GM12878 (cell line): ENCODE results near the gene DICER1. TPM values are rescaled to one million over a fixed set of nuclear protein-coding genes. Genes with fewer than 3 reads are reported as not detected.

Experiments
- ATAC-seq: fragments of 200-7000 bp; cut with Tn5 transposase; 3 replicates; pipeline ENCODE4 v1.9.1; 2020; ENCODE audit warnings: mild to moderate bottlenecking, moderate library complexity
- BruUV-seq: library from RNA; stranded (reverse); fragments of 400-500 nt; replicated peaks from 2 replicates; lab custom pipeline; 2021; lab: Mats Ljungman, UMichigan
- CTCF ChIA-PET: fragments of 300-600 bp; sonication (Branson Sonifier 250); formaldehyde crosslinking; extraction: SDS; loops from one replicate; lab custom pipeline; 2021; ENCODE audit warnings: inconsistent platforms; lab: Yijun Ruan, JAX
- POLR2A ChIA-PET: fragments of 350-600 bp; formaldehyde crosslinking; extraction: SDS; loops from one replicate; lab custom pipeline; 2021; ENCODE audit warnings: inconsistent platforms; lab: Charles Lee
- RAD21 ChIA-PET: fragments of 300-600 bp; sonication (Branson Sonifier 250); formaldehyde crosslinking; loops from one replicate; lab custom pipeline; 2023; ENCODE audit warnings: antibody characterized with exemption; ENCODE audit not compliant: unreplicated experiment; lab: Charles Lee
- SMC1A ChIA-PET: fragments of 300-600 bp; sonication (Branson Sonifier 250); formaldehyde crosslinking; loops from one replicate; lab custom pipeline; 2023; ENCODE audit not compliant: unreplicated experiment, uncharacterized antibody; lab: Charles Lee
- DNase-seq: peaks from one replicate; pipeline ENCODE4 v3.0.0-alpha.2; 2011; ENCODE audit warnings: low read depth, low spot score
- FAIRE-seq: peaks from 3 replicates; lab custom pipeline; 2011; peaks lifted over from hg19 to GRCh38; lab: Jason Lieb, UNC
- H2AFZ ChIP-seq: 2 replicates; pipeline ENCODE4 v1.6.0; 2011; ENCODE audit warnings: low read depth, low read length, control low read depth; ENCODE audit not compliant: control insufficient read depth
- H3K27ac ChIP-seq: 2 replicates; pipeline ENCODE4 v1.5.1; 2011; ENCODE audit warnings: control low read depth; ENCODE audit not compliant: control insufficient read depth, insufficient read depth
- H3K27me3 ChIP-seq, 2 experiments: replicated peaks in 1 of 2; 2 replicates each; pipeline versions ENCODE4 v1.6.0 to v1.6.1; 2011; ENCODE audit warnings: low read length in 1 of 2; ENCODE audit not compliant: control insufficient read depth in 2 of 2, insufficient read depth in 2 of 2
- H3K36me3 ChIP-seq, 2 experiments: 2 replicates each; pipeline ENCODE4 v1.5.1; 2011; ENCODE audit warnings: low read length in 1 of 2; ENCODE audit not compliant: control insufficient read depth in 2 of 2, insufficient read depth in 2 of 2
- H3K4me1 ChIP-seq: 2 replicates; pipeline ENCODE4 v1.6.1; 2011; ENCODE audit warnings: mild to moderate bottlenecking, low read length, moderate library complexity, mixed read lengths; ENCODE audit not compliant: control insufficient read depth, insufficient read depth
- H3K4me2 ChIP-seq: 2 replicates; pipeline ENCODE4 v1.6.0; 2011; ENCODE audit warnings: control low read depth; ENCODE audit not compliant: control insufficient read depth, insufficient read depth
- H3K4me3 ChIP-seq: fragments of 200-600 bp; sonication (generic); 2 replicates; pipeline ENCODE4 v1.5.1; 2016
- H3K79me2 ChIP-seq: 2 replicates; pipeline ENCODE4 v1.6.0; 2011; ENCODE audit warnings: low read length; ENCODE audit not compliant: control insufficient read depth, insufficient read depth
- H3K9ac ChIP-seq: 2 replicates; pipeline ENCODE4 v1.8.0; 2011; ENCODE audit warnings: low read length, control low read depth, mixed read lengths; ENCODE audit not compliant: control insufficient read depth, insufficient read depth
- H3K9me3 ChIP-seq: replicated peaks from 3 replicates; pipeline ENCODE4 v1.5.1; 2011; ENCODE audit warnings: mild to moderate bottlenecking, low read length; ENCODE audit not compliant: control insufficient read depth, insufficient read depth
- H4K20me1 ChIP-seq: 2 replicates; pipeline ENCODE4 v1.6.0; 2011; ENCODE audit not compliant: control insufficient read depth, insufficient read depth
- FOXK2 ChIP-seq: fragments of 450-650 bp; IDR thresholded peaks from 2 replicates; pipeline ENCODE4 v1.6.1; 2017; ENCODE audit warnings: mild to moderate bottlenecking, moderate library complexity
- MAX ChIP-seq: IDR thresholded peaks from 2 replicates; pipeline ENCODE4 v1.6.1; 2012; ENCODE audit warnings: low read depth, low read length, improper control_type of control experiment
- NKRF ChIP-seq: fragments of 450-650 bp; conservative IDR thresholded peaks from 2 replicates; pipeline ENCODE4 v1.6.1; 2017; ENCODE audit warnings: mild to moderate bottlenecking, moderate library complexity
- TCF12 ChIP-seq: IDR thresholded peaks from 2 replicates; pipeline ENCODE4 v1.6.1; 2011; ENCODE audit warnings: low read depth, mild to moderate bottlenecking, low read length
- TCF7 ChIP-seq: IDR thresholded peaks from 2 replicates; pipeline ENCODE4 v1.6.1; 2014; ENCODE audit warnings: antibody characterized with exemption, borderline replicate concordance
- ZNF24 ChIP-seq: fragments of 450-650 bp; IDR thresholded peaks from 2 replicates; pipeline ENCODE4 v1.6.1; 2017; ENCODE audit warnings: antibody characterized with exemption, mild to moderate bottlenecking
- WGBS: methylation state at CpG from one replicate; pipeline ENCODE4 v1.1.6; 2016; ENCODE audit warnings: low lambda C conversion rate; ENCODE audit not compliant: insufficient replicate concordance, insufficient coverage; ENCODE audit errors: missing lambda C conversion rate; 5-methylcytosine and 5-hydroxymethylcytosine counted together
- in situ Hi-C: fragments of 300-500 bp; cut with MboI; formaldehyde crosslinking; loops from 9 replicates; pipeline ENCODE4 v1.14.3; 2018; ENCODE audit warnings: mixed read lengths
- intact Hi-C: fragments of 100-400 bp; cut with micrococcal nuclease; formaldehyde crosslinking; loops from one replicate; pipeline ENCODE4 v1.14.2; 2022; ENCODE audit not compliant: unreplicated experiment
- polyA plus RNA-seq, 11 experiments: library from polyadenylated mRNA; depleted of rRNA in 4 of 11; unstranded in 6 of 11; stranded (reverse) in 5 of 11; fragments of >200 nt; fragmentation: Nextera tagmentation in 4 of 11; fragmentation: Illumina TruSeq in 1 of 11; extraction: Ambion mirVana in 4 of 11; extraction: Trizol in 1 of 11; gene quantifications; 1 replicate in 1 of 11; 2 replicates in 10 of 11; pipeline versions ENCODE4 v1.2.1 to v1.2.3, GENCODE V29; 2011 to 2016; ENCODE audit warnings: inconsistent platforms in 2 of 11, missing spikeins in 2 of 11, low read depth in 1 of 11
- total RNA-seq, 4 experiments: library from RNA; depleted of rRNA in 3 of 4; stranded (reverse); fragments of >200 nt in 3 of 4; fragmentation: Illumina TruSeq in 1 of 4; extraction: Trizol in 1 of 4; gene quantifications; 2 replicates each; pipeline versions ENCODE4 v1.2.1 to v1.2.3, GENCODE V29; 2013 to 2021

The DICER1 gene
- total and polyA plus RNA-seq, 10 of the 15 experiments (the other 5 are each of a cell fraction or from before 2014, with no cell fraction given): 6.8 to 70.8 (median 37.1) TPM

DNA sequence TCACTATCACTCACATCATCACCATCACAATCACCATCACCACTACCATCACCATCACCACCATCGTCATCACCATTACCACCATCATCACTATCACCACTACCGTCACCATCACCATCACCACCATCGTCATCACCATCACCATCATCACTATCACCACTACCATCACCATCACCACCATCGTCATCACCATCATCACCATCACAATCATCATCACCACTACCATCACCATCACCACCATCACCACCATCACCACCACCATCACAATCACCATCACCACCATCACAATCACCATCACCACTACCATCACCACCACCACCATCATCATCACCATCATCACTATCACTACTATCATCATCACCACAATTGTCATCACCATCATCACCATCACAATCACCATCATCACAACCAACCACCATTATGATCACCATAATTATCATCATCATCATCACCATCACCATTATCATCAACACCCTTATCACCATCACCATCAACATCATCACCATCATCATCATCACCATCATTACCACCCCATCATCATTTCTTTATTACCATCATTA is 90.8 kb downstream of the DICER1 start:
- H3K4me3 ChIP-seq: no peak overlapping the region
- H3K27ac ChIP-seq: no peak overlapping the region
- ATAC-seq: no peak
- SMC1A ChIA-PET: no interaction called here
- no peaks in the 10 kb centered on the region for H3K4me1 ChIP-seq
- no peak for FAIRE-seq
- no peak overlapping the region for H3K9ac ChIP-seq
- no peaks in the 10 kb centered on the region for H3K36me3 ChIP-seq
- CTCF ChIA-PET: no interaction called here
- intact Hi-C loops: no loop called here
- in situ Hi-C loops: no loop called here
- TF ChIP-seq TCF7 (no peak), NKRF (no peak), ZNF24 (no peak), TCF12 (no peak), MAX (no peak), FOXK2 (no peak)
- BruUV-seq: no TSS peak
- H2AFZ ChIP-seq: no peak overlapping the region
- H4K20me1 ChIP-seq: no peaks in the 10 kb centered on the region
- H3K79me2 ChIP-seq: no peaks in the 10 kb centered on the region
- H3K27me3 ChIP-seq: no peaks in the 10 kb centered on the region; a peak in 2 of 4 replicates
- no peak for DNase-seq
- POLR2A ChIA-PET: no interaction called here
- H3K4me2 ChIP-seq: no peak overlapping the region
- 47% methylated on average over 4 of the region's 4 CpGs for WGBS
- RAD21 ChIA-PET: no interaction called here
- H3K9me3 ChIP-seq: no peaks in the 10 kb centered on the region
